HG02943 (cell line): ENCODE data around the gene MTREX.

ENCODE experiments used
- ATAC-seq: cut with Tn5 transposase; IDR thresholded peaks from one replicate; pipeline ENCODE4 v1.9.1; 2021; ENCODE audit warnings: mild to moderate bottlenecking, low read depth, moderate library complexity; ENCODE audit not compliant: unreplicated experiment

The MTREX gene

DNA sequence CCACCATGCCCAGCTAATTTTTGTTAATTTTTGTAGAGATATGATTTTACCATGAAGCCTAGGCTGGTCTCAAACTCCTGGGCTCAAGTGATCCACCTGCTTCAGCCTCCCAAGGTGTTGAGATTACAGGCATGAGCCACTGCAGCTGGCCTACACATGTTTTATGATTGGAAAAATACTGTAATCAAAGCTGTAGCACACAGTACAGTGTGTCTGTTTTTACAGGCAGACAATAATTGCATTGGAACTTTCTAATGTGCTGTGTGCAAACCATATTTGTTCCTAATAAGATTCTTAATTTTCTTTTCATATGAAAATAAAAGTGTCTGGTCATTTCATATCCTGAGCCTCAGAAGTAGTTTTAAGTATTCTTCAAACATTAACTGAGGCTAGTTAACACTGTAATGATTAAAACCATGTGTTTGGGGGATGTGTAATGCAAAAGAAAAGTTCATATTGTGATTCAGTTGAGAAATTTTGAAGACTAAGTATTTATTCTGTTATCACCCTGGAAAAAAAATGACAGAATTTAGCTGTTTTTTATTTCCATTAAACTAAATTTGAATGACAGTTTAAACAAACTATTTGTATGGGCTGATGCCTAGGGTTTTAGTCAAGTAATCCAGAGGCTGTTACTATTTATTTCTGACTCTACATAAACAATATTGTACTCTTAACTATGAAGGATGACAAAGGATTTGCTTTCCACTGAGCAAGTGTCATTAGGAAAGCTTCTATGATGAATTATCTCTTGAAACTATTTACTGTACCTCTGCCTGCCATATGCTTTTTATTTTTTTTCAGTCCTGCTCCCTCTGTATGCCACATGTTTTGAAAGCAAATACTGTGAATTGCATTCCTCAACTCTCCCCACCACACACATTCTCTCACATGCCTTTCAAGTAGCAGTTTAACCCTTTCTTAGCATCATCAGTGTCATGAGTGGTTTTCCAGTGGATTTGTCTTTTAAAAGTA, 111.5 kb downstream of the MTREX start:
- ATAC-seq, result no peak

DNA sequence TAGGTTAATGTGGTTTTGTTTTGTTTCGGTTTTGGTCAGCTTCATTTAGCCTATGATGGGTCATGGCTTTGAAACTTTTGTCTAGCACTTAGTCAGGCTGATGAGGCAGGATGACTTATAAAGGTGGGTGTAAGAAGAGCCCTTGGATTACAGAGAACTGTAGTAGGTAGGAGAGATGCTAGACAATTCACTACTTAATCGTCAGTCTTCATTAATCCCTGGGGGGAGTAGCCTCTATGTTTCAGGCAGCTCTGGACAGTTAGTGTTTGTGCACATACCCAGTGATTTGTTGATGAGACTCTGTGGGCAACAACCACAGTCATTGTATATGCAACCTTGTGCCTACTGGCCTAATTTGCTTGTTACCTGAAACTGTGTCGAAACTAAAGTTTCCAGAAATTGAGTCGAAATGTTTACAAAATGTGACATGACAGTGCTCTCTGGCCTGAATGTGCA, 113.3 kb downstream of the MTREX start:
- ATAC-seq, result no peak

DNA sequence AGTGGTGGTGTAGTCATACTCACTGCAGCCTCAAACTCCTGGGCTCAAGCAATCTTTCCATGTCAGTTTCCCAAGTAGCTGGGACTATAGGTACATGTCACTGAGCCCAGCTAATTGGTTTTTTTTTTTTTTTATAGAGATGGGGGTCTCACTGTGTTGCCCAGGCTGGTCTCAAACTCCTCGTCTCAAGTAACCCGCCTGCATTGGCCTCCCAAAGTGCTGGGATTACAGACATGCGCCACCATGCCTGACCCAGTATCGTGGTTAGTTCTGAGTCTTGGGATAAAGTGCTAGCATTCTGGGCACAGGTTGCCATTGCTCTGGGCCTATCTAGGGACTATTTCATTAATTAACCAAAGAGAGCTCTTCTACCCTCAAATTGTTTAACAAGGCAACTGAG, 118.7 kb downstream of the MTREX start:
- no peak for ATAC-seq

DNA sequence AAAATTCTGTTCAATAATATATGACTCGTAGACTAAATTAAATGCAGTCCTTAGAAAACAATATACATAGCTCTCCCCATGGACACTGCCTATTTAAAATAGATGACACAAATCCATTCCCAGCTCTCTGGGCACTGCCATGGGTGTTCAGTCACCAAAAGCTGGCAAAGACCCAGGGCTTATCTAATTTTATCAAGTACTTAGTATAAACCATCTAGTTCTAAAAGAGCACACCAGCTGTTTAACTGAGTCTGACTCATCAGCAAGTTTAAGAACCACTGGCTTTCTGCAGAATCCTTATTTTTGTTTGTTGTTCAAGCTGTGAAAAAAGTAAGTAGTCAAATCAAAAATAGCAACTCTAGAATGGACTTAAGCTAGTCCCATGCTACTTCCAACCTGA, 119.4 kb downstream of the MTREX start:
- no peak for ATAC-seq

DNA sequence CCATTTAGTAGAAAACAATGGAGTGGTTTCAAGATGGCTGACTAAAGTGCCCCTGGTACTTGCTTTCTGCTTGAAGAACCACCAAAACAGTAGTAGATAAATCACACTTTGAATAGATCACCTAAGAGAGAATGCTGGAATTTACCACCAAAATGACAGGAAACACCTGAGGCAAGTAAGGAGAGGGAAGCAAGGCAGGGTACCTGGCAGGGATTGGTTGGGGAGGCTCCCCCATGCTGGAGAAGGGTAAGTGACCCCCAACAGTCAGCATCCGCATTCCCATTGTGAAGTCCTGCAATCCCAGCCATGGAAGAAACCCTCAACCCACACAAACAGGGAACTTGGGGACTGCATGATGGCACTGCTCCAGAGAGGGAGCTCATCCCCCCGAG, 121.4 kb downstream of the MTREX start:
- no peak for ATAC-seq

DNA sequence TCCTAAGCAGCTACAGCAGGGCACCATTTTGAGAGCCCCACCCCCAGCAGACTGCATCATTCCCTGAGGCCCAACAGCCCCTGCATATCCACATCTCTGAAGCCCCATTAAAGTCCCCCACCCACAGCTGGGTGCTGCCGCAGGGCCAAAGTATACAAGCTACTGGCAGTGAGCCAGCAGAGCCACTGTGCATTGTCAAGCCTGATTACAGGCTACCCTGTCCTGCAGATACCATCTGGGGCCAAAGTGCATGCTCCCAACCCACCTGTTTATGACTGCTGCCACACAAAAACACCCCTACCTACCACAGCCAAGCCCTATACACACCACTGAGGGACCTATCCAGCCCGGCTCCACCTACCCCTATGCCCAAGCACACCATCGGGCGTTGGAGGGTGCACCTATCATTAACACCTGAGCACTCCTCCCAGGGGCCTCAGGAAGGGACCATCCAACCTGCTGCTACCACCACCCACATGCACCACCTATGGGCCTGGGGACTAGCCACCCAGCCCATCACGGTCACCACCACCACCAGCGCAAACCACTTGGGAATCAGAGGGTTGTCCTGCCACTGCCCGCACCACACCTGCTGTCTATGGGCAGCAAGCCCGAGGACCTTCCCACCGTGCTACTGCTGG, 121.9 kb downstream of the MTREX start:
- ATAC-seq, result no peak

DNA sequence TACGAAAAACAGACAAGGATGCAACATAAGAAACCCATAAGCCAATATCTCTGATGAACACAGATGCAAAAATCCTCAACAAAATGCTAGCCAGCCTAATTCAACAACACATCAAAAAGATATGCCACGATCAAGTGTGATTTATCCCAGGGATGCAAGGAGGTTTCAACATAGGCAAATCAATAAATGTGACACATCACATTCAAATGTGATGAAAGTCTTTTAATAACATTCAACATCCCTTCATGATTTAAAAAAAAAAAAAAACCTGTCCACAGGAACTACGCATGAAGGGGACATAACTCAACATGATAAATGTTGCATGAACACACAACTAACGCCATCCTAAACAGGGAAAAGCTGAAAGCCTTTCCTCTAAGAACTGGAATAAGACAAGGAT, 124.8 kb downstream of the MTREX start:
- no peak for ATAC-seq

DNA sequence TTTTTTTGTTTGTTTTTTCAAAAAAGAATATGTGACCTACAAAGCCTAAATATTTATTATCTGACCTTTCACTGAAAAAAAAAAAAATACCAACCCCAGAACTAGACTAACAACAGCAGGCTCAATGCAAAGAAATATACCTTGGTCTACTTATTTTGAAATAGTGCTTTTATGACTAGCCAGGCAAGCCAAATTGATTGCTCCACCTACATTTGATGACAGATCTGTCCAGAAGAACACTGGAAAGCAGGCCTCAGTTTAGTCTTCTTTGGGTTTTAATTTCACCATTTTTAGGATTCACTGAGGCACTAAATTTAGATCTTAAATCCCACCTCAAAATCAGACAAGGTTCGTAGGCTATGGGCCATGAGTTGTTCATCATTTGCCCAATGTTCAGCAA, 129.7 kb downstream of the MTREX start:
- no peak for ATAC-seq

DNA sequence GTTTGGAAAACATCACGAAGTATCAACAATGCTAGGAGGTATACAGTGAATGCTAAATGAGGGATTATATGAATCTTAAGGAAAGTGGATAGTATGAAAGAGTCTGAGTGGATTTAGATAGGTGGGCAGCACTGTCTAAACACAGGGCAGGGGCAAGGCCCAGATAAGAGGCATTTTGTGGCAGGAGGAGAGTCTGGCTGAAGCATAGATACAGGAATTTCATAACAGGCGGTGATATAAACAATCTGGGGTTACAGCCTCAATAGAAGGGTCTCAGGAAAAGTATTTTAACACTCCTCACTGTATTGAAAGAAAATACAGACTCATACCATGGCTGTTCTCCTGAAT, 130.0 kb downstream of the MTREX start:
- no peak for ATAC-seq

DNA sequence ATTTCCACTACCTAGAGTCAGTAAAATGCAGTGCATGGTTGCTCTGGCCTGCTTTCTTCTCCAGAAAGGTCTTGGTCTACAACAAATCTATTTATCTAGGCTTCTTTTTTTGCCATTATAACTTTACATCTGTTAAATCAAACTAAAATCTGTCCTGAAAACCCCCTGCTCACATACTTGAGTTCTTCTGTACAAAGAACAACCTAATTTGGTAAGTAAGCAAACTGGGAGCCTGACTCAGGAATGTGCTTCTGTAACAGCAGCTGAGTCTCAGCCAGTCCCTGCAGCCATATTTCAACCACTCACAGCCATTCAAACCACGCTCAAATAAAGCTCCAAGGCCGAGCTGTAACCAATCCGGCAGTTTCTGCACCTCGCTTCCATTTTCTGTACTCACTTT, 131.2 kb downstream of the MTREX start:
- no peak for ATAC-seq

DNA sequence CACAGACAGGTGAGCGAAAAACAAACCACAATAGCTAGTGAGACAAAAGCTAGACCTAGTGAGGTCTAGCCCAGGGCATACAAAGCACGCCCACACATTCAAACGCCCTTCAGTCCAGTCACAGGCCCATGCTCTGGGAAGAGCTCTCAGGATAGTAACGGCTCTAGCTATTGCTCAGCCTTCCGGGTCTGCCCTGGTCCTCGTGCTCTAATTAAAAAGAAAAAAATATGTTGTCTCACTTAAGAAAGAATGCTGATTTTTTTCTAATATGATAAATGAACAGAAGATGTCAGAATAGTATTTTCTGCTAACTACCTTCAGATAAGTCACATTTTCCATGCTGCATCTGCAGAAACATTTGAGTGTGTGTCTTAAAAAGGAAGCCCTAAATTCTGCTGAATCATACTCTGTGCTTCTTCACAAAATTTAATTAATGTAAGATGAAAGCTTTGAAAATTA, 132.4 kb downstream of the MTREX start:
- ATAC-seq, result no peak

DNA sequence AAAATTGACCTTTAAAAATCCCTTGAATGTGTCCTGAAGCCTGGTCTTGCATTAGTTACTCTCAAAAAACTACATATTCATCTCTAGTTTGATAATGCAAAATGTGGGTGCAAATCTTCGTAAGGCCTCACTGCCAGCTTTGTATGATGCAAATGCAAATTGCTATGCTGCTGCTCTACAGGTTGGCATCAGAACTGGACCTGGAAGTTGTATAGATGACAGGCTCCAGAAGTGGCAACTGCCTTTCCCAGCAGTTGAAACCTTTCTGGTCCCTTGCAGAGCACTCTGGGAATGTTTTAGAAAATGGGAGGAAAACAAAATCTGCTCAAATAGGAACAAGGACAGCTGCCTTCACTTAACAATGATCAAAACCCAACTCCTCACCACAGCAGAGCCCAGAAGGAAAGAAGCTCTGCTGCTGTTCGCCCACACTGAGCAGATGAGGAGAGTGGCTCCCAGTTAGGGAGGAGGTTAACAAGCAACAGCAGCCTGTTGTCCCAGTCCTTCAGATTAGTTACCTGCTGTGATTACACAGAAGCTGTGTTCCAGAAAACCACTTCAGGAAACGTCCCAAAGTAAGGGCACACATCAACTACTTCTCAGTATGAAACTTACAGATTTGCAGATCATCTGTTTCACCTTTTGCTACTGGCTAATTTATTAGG, 133.4 kb downstream of the MTREX start:
- ATAC-seq, result no peak

DNA sequence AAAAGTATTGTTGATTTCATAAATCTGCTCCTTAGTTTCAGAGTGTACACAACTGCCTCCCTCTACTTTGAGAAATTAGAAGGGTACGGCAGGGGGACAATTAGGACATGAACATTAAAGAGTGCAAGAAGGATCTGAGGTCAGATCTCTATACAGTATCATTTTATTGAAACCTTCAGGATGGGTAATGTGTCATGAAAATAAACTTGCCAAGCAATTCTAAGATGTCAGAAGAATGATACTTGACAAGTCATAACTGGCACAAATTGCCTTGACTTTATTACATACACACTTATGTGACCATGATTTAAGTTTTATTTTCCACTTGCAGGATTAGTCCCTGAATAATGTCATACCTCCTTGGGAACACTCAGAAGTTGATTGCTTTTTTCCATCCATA, 134.2 kb downstream of the MTREX start:
- ATAC-seq, result no peak

DNA sequence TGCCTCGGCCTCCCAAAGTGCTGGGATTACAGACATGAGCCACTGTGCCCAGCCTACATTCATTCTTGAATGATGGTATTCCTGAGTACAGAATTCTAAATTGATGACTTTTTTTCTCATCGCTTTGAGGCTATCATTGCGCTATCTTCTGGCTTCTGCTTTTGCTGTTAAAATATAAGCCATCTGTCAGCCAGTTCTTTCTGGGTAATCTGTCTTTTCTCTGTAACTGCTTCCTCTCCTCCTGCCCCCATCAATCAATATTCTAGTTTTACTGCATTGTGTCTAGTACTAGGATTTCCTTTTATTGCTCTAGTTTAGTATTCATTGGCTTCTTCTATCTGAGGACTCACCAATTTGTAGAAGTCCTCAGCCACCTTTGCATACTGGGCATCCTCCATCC, 138.0 kb downstream of the MTREX start:
- ATAC-seq, result no peak

DNA sequence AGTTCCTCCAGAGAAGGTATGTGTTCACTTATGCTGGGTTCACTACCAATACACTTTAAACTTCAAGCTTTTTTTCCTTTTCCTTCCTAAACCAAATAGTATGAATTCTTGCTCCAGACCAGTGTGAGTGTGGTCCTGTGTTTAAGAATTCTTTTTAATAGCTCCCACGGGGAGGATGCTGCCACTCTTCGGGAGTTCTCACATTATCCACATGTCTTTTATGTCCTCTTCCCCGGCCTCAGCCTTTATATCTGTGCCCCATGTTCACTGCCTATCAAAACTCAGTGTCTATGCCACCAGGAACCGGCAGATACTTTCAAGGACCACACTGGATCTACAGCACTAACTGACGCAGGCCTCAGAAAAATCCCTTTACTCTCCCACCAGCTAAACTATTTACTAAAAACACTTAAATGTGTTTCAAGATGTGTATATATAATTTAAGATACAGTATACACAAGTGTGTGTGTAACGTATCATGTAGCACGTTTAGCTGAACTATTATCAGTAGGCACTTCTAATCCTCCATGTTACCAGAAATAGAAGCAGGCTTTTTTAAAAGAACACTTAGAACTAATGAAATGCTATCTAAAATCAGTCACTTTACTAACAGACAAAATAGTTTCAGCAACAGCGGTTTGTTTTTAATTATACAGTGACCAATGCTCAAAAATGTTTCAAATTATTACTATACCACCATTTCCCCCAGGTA, 139.0 kb downstream of the MTREX start:
- no peak for ATAC-seq

DNA sequence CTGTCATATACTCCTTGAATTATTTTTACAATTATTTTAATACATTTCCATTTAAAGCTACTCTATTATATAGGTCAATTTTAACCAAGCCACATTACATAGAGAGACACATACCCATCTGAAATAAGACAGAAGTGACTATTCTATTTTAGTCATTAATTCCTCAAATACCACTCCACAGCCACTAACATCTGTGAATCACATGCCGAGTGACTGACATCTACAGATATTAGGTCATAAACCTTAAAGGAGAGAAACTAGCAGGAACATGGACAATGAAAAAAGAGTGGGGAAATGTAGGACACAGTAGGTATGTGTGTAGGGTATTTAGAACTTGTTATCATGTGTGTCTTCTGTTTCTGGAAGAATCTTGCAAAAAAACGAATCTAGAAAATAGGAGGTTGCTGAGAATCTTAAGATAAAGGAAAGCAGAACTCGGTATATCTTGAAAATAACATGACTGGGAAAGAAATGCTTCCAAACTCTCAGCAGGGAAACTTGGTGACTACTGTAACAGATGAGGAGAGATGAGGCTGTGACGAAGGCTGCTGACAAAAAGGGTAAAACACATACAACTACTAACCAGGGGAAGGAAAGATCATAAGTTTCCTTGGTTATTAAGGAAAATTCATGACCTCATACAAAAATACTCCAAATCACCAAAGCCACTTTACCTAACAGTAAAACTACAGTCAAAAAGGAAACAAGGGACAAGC, 142.4 kb downstream of the MTREX start:
- ATAC-seq, result no peak

DNA sequence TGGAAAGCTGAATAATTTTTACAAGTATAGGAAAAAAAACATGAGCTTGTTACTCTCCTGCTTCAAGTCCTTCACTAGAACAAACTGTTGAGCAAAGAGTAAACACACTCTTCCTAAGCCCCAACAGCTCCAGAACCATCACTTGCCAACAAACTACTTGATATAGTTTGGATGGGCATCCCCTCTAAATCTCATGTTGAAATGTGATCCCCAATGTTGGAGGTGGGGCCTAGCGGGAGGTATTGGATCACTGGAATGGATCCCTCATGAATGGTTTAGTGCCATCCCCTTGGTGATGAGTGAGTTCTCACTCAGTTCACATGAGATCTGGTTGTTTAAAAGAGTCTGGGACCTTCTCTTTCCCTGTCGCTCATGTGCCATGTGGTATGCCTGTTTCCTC, 144.2 kb downstream of the MTREX start:
- no peak for ATAC-seq

DNA sequence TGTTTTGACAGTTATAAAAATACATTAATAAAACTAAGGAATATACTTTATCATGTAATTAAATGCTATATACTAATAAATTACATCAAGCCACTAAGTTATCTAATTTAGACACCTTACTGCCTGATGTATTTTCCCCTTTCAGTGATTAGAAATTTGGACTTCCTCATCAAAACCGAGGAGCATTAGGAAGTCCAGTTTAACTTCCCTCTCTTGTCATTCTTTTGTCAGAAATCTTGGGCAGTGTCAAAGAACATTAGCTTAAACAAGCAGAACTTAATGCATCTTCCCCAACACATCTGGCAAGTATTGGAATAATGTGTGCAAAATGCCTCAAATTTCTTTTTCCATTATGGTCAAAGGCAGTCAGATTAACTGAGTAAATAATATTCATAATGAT, 145.4 kb downstream of the MTREX start:
- no peak for ATAC-seq

DNA sequence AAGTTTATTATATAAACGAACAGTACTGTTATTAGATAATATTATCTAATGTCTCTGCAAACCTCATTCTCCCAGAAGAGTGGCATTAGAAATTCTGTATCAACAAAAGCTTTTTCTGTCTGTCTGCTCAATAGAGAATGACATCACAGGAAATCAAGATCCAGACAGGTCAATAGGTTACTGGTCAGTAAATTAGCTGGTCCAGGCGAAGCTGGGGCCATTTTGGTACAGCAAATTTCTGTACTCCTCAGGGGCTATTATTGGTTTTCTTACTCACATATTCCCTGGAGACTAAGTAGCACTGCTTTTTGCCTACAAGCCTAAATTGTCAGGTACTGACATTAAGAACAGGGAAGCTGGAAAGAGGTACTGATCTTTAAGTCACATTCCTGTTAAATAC, 146.5 kb downstream of the MTREX start:
- ATAC-seq, result no peak

DNA sequence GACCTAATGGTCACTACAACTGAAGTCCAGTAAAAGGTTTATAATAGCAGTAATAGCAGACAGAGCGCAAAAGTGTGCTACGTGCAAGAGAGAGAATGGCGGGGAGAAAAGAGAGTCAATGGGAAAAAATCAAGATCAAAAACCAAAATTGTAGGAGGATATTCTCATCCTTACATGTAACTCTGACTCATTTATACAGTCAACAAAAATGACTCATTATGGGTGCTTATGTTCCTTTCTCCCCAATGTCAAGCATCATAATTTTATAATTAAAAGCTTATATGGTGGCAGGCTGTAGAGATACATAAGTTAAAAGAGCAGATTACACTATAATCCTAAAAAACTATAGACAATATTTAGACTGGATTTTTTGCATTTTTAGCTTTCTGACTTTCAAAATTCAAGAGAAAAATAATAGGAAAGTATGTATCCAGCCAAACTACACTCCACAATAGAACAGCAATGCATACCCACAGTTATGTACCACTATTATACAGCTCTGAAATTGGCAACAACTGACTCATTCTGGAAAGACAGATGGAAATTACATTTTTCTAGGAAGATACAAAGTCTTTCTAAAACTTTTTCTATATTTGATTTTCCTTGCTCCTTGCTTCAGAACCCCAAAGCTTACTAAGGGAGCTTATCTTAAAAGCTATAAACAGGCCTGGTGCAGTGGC, 148.6 kb downstream of the MTREX start:
- ATAC-seq, result no peak
